Smooth muscle cell (in vitro differentiated cells): ENCODE data around the gene CSDE1. TPM values are rescaled to one million over a fixed set of nuclear protein-coding genes. Genes with fewer than 3 reads are reported as not detected.

Experiments used
- DNase-seq: peaks from one replicate; lab custom pipeline; 2025; ENCODE audit not compliant: unreplicated experiment; lab: John Stamatoyannopoulos, UW
- H2AFZ ChIP-seq: fragments of 200-600 bp; sonication (generic); 2 replicates; pipeline ENCODE4 v1.6.0; 2016; ENCODE audit warnings: antibody characterized with exemption, low read depth, mild to moderate bottlenecking
- H3F3A ChIP-seq: fragments of 200-600 bp; sonication (generic); 2 replicates; pipeline ENCODE4 v1.6.0; 2017; ENCODE audit warnings: antibody characterized with exemption, low read depth
- H3K27ac ChIP-seq: fragments of 200-600 bp; sonication (generic); 2 replicates; pipeline ENCODE4 v1.5.1; 2016; ENCODE audit warnings: low read depth, mild to moderate bottlenecking
- H3K27me3 ChIP-seq: fragments of 200-600 bp; sonication (generic); 2 replicates; pipeline ENCODE4 v1.6.1; 2016; ENCODE audit warnings: low read depth, mild to moderate bottlenecking
- H3K36me3 ChIP-seq: fragments of 200-600 bp; sonication (generic); 2 replicates; pipeline ENCODE4 v1.5.1; 2016; ENCODE audit warnings: low read depth
- H3K4me1 ChIP-seq: fragments of 200-600 bp; sonication (generic); 2 replicates; pipeline ENCODE4 v1.5.1; 2016; ENCODE audit warnings: low read depth
- H3K4me2 ChIP-seq: fragments of 200-600 bp; sonication (generic); 2 replicates; pipeline ENCODE4 v1.6.0; 2016; ENCODE audit warnings: mild to moderate bottlenecking
- H3K4me3 ChIP-seq: fragments of 200-600 bp; sonication (generic); 2 replicates; pipeline ENCODE4 v1.5.1; 2016; ENCODE audit warnings: mild to moderate bottlenecking
- H3K79me2 ChIP-seq: fragments of 200-600 bp; sonication (generic); 2 replicates; pipeline ENCODE4 v1.6.0; 2016; ENCODE audit warnings: low read depth, mild to moderate bottlenecking
- H3K9ac ChIP-seq: fragments of 200-600 bp; sonication (generic); 2 replicates; pipeline ENCODE4 v1.6.0; 2016; ENCODE audit warnings: low read depth
- H3K9me3 ChIP-seq: fragments of 200-600 bp; sonication (generic); replicated peaks from 2 replicates; pipeline ENCODE4 v1.5.1; 2016; ENCODE audit warnings: low read depth
- H4K20me1 ChIP-seq: fragments of 200-600 bp; sonication (generic); 2 replicates; pipeline ENCODE4 v1.6.0; 2016; ENCODE audit warnings: low read depth
- WGBS: methylation state at CpG from one replicate; pipeline ENCODE4 v1.1.7; 2016; ENCODE audit warnings: low lambda C conversion rate; 5-methylcytosine and 5-hydroxymethylcytosine counted together
- polyA plus RNA-seq: library from polyadenylated mRNA; unstranded; fragments of >200 nt; fragmentation: Nextera tagmentation; extraction: Ambion mirVana; gene quantifications from 2 replicates; pipeline ENCODE4 v1.2.1, GENCODE V29; 2016
- total RNA-seq: library from RNA; depleted of rRNA; stranded (reverse); fragments of >200 nt; gene quantifications from 2 replicates; pipeline ENCODE4 v1.2.3, GENCODE V29; 2014
- TF ChIP-seq, protein P1 (sequence below): fragments of 200-600 bp; sonication (generic); IDR thresholded peaks from 2 replicates; pipeline ENCODE4 v1.5.1; 2017; ENCODE audit warnings: borderline replicate concordance, mild to moderate bottlenecking, antibody characterized with exemption; ENCODE audit not compliant: insufficient read depth, poor library complexity, severe bottlenecking

CSDE1 gene
- total and polyA plus RNA-seq, 2 experiments from 2014 or later: 173 to 768 TPM

DNA sequence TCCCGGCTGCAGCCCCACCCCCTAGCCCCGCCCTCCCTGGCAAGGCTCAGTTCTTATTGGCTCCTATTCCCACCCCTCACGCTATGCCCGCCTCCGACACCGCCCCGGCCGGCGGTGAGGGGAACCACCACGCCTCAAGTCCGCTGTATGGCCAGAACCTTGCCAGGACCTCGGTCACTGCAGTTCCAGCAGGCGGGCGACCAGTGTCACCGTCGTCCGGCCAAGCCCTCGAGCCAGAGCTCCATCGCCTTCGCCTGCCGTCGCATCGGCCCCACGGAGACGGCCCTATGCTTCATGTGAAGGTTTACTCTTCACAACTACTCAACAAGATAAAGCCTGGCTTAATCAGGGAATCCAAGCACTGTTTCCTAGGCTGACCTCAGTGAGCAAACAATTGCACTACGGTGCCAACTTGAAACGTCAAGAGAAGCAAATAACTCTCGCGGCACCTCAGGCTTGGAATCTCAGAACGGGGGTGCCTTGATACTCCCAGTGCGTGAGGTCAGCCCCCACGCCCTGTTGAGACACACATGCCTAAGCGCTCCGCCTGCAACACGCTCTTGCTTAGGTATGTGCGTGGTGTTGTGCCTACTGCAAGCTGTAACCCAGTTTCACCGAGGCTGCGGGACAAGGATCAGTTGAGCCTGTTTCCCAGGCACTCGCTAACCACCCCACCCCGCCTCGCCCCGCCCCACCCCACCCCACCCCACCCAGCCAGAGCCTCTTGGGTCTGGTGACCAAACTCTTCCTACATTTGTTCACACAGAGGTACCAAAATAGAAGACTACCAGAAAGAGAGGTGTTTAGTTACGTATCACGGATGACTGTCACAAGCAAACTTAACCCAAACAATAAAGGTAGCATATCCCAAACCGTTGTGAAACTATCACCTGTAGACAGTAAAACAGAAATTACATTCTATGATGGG is 87.4 kb downstream of the CSDE1 start:
- Histone ChIP-seq H3K4me1 (no peaks in the 10 kb centered on the region), H3K79me2 (peaks cover 9% of the 10 kb centered on the region), H3K4me2 (peak overlapping the region; percentile 87), H4K20me1 (no peaks in the 10 kb centered on the region), H3F3A (no peaks in the 10 kb centered on the region), H2AFZ (peak overlapping the region; percentile 92), H3K9me3 (no peaks in the 10 kb centered on the region), H3K27ac (peak overlapping the region; percentile 93), H3K36me3 (no peaks in the 10 kb centered on the region), H3K27me3 (peaks cover 8% of the 10 kb centered on the region), H3K4me3 (peak overlapping the region; percentile 69), H3K9ac (peak overlapping the region; percentile 89)
- peak; percentile 86 for DNase-seq
- 2% methylated on average over 45 of the region's 45 CpGs for WGBS
- TF ChIP-seq, protein P1, sequence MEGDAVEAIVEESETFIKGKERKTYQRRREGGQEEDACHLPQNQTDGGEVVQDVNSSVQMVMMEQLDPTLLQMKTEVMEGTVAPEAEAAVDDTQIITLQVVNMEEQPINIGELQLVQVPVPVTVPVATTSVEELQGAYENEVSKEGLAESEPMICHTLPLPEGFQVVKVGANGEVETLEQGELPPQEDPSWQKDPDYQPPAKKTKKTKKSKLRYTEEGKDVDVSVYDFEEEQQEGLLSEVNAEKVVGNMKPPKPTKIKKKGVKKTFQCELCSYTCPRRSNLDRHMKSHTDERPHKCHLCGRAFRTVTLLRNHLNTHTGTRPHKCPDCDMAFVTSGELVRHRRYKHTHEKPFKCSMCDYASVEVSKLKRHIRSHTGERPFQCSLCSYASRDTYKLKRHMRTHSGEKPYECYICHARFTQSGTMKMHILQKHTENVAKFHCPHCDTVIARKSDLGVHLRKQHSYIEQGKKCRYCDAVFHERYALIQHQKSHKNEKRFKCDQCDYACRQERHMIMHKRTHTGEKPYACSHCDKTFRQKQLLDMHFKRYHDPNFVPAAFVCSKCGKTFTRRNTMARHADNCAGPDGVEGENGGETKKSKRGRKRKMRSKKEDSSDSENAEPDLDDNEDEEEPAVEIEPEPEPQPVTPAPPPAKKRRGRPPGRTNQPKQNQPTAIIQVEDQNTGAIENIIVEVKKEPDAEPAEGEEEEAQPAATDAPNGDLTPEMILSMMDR: no peak

- TF ChIP-seq, protein P1: no peak
- Histone ChIP-seq H3K79me2 (peaks cover 9% of the 10 kb centered on the region), H3K4me2 (peak within 1 kb of the TSS; percentile 87), H3K36me3 (no peaks in the 10 kb centered on the region), H4K20me1 (no peaks in the 10 kb centered on the region), H2AFZ (peak within 1 kb of the TSS; percentile 92), H3K9ac (peak within 1 kb of the TSS; percentile 89), H3K9me3 (no peaks in the 10 kb centered on the region), H3F3A (no peaks in the 10 kb centered on the region), H3K4me1 (no peaks in the 10 kb centered on the region), H3K4me3 (peak within 1 kb of the TSS; percentile 69), H3K27me3 (peaks cover 4% of the 10 kb centered on the region), H3K27ac (peak within 1 kb of the TSS; percentile 93)
- DNase-seq: no peak
- under 1% methylated on average over 50 of the region's 50 CpGs for WGBS
These were observed 88.2 kb downstream of the CSDE1 start, which contains the start of gene DENND2C for GRCh38 chr1:114669562-114670082. TSS of gene DENND2C (minus strand) at chr1:114670049. CDS start at chr1:114625984, 44,065 bp downstream.

DNA sequence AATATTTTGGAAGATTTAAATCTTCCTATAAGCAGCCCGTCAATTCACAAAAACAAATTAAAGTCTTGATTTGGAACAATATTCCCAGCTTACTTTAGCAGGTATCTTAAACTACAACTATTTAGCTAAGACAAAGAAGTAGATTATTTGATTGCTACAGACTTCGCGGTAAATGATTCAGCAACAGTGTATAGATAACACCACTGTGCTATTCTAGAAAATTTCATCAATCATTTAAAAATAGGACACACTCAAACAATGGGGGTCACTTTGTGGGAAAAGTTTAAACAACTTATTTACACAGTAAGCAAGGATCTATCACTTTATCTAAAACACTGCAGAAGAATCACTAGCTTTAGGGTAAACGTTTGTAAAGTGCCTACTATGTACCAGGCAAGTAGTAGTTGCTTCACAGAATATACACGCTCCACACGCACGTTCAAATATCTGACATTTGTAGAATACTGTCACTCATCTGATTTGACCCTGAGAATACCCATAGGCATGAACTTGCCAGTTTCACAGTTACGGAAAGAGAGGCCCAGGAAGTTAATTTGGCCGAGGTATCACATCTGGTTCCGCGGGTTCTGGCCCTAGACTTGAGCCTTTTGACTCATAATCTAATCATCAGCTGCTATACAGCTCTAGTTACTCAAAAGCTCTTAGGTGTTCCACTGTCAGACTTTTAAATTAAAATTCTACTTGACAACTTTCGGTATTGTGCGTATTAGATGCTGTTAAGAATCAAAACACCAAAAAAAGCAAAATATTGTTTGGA is 88.8 kb downstream of the CSDE1 start:
- TF ChIP-seq, protein P1: no peak
- Histone ChIP-seq H3K79me2 (peaks cover 9% of the 10 kb centered on the region), H3K27ac (peak overlapping the region; percentile 93), H4K20me1 (no peaks in the 10 kb centered on the region), H3K9me3 (no peaks in the 10 kb centered on the region), H3K27me3 (peaks cover under 1% of the 10 kb centered on the region), H2AFZ (peak overlapping the region; percentile 92), H3K36me3 (no peaks in the 10 kb centered on the region), H3K4me1 (no peaks in the 10 kb centered on the region), H3K4me2 (peak overlapping the region; percentile 87), H3K9ac (peak overlapping the region; percentile 89), H3K4me3 (peak overlapping the region; percentile 69), H3F3A (no peaks in the 10 kb centered on the region)
- DNase-seq: no peak
- 46% methylated on average over 13 of the region's 13 CpGs for WGBS
